HepG2 (cell line): Measurements from ENCODE around the gene FMNL2. TPM values are rescaled to one million over a fixed set of nuclear protein-coding genes. Genes with fewer than 3 reads are reported as not detected.

Source experiments
- ATAC-seq: fragments of 200-7000 bp; cut with Tn5 transposase; 3 replicates; pipeline ENCODE4 v1.9.1; 2020; ENCODE audit warnings: mild to moderate bottlenecking, moderate library complexity
- BruUV-seq: library from RNA; stranded (reverse); fragments of 400-500 nt; replicated peaks from 2 replicates; lab custom pipeline; 2021; lab: Mats Ljungman, UMichigan
- CTCF ChIA-PET: fragments of 300-600 bp; formaldehyde crosslinking; extraction: SDS; loops from one replicate; lab custom pipeline; 2021; ENCODE audit warnings: low total read pairs, inconsistent platforms, low intra/inter-chr PET ratio; lab: Yijun Ruan, JAX
- POLR2A ChIA-PET: fragments of 350-600 bp; sonication (Branson Sonifier 250); formaldehyde crosslinking; loops from one replicate; lab custom pipeline; 2020; ENCODE audit warnings: antibody characterized with exemption, inconsistent platforms; lab: Yijun Ruan, JAX
- DNase-seq: peaks from one replicate; pipeline ENCODE4 v3.0.0-alpha.2; 2015; ENCODE audit warnings: low spot score
- FAIRE-seq: peaks from 3 replicates; lab custom pipeline; 2011; peaks lifted over from hg19 to GRCh38; lab: Jason Lieb, UNC
- H2AFZ ChIP-seq: one replicate; pipeline ENCODE4 v1.6.1; 2011; ENCODE audit warnings: low read length, inconsistent platforms
- H3K27ac ChIP-seq: fragments of 300-600 bp; 3 replicates; pipeline ENCODE4 v1.8.0; 2011; ENCODE audit warnings: mixed run types, mild to moderate bottlenecking, mixed read lengths, low read length, inconsistent platforms; ENCODE audit not compliant: insufficient read depth; ENCODE audit errors: extremely low read length
- H3K27me3 ChIP-seq, 2 experiments: fragments of 200-600 bp in 1 of 2; 2 replicates in 1 of 2; 3 replicates in 1 of 2; pipeline versions ENCODE4 v1.6.0 to v1.8.0; 2011; ENCODE audit warnings: low read length in 2 of 2, mild to moderate bottlenecking in 2 of 2, moderate library complexity in 2 of 2, inconsistent platforms in 1 of 2; ENCODE audit not compliant: insufficient read depth in 2 of 2, control insufficient read depth in 1 of 2
- H3K36me3 ChIP-seq, 2 experiments: fragments of 200-600 bp in 1 of 2; replicated peaks in 1 of 2; 2 replicates in 1 of 2; 3 replicates in 1 of 2; pipeline versions ENCODE4 v1.5.1 to v1.8.0; 2011; ENCODE audit warnings: low read length in 2 of 2, inconsistent platforms in 1 of 2; ENCODE audit not compliant: insufficient read depth in 2 of 2, control insufficient read depth in 1 of 2
- H3K4me1 ChIP-seq: 2 replicates; pipeline ENCODE4 v1.5.1; 2012; ENCODE audit warnings: low read length, inconsistent platforms; ENCODE audit not compliant: insufficient read depth
- H3K4me2 ChIP-seq: 2 replicates; pipeline ENCODE4 v1.6.0; 2011; ENCODE audit warnings: low read depth, low read length, inconsistent platforms
- H3K4me3 ChIP-seq, 3 experiments: fragments of 200-600 bp in 1 of 3; sonication (generic), shearing (Covaris generic) in 1 of 3; replicated peaks in 1 of 3; 2 replicates each; pipeline ENCODE4 v1.5.1; 2011 to 2016; ENCODE audit warnings: low read length in 3 of 3, inconsistent platforms in 2 of 3, low read depth in 2 of 3, mild to moderate bottlenecking in 2 of 3, control low read depth in 1 of 3, mixed read lengths in 1 of 3; ENCODE audit not compliant: insufficient read depth in 1 of 3
- H3K79me2 ChIP-seq: one replicate; pipeline ENCODE4 v1.6.1; 2011; ENCODE audit warnings: low read length, inconsistent platforms; ENCODE audit not compliant: insufficient read depth
- H3K9ac ChIP-seq: 2 replicates; pipeline ENCODE4 v1.6.0; 2011; ENCODE audit warnings: mild to moderate bottlenecking, low read depth, low read length, inconsistent platforms; ENCODE audit not compliant: insufficient read depth
- H3K9me3 ChIP-seq: 2 replicates; pipeline ENCODE4 v1.5.1; 2012; ENCODE audit warnings: mild to moderate bottlenecking, low read length
- H4K20me1 ChIP-seq: 2 replicates; pipeline ENCODE4 v1.6.0; 2011; ENCODE audit warnings: inconsistent platforms, mild to moderate bottlenecking, low read length, moderate library complexity; ENCODE audit not compliant: insufficient read depth
- AGO2 ChIP-seq: fragments of 200-400 bp; formaldehyde crosslinking; optimal IDR thresholded peaks from 2 replicates; pipeline ENCODE3; 2017; ENCODE audit warnings: mild to moderate bottlenecking, low read depth, low read length, moderate library complexity
- MAFF ChIP-seq: IDR thresholded peaks from 2 replicates; pipeline ENCODE4 v1.6.1; 2011; ENCODE audit warnings: low read depth, low read length, improper control_type of control experiment
- MTF2 ChIP-seq: sonication (generic); formaldehyde crosslinking; IDR thresholded peaks from 2 replicates; pipeline ENCODE4 v1.5.0; 2020; ENCODE audit warnings: missing genetic modification reagents, borderline replicate concordance
- NFKB2 ChIP-seq: sonication (generic); formaldehyde crosslinking; IDR thresholded peaks from 2 replicates; pipeline ENCODE4 v1.4.0; 2020; ENCODE audit warnings: missing genetic modification reagents, borderline replicate concordance
- PAF1 ChIP-seq: IDR thresholded peaks from 2 replicates; pipeline ENCODE4 v1.6.1; 2016; ENCODE audit warnings: missing genetic modification reagents, missing compliant biosample characterization
- RBM22 ChIP-seq: fragments of 200-400 bp; formaldehyde crosslinking; optimal IDR thresholded peaks from 2 replicates; pipeline ENCODE3; 2017; ENCODE audit warnings: mild to moderate bottlenecking, low read length, moderate library complexity
- RBM39 ChIP-seq: fragments of 200-400 bp; formaldehyde crosslinking; IDR thresholded peaks from one replicate; pipeline ENCODE4 v1.6.1; 2018; ENCODE audit warnings: antibody characterized with exemption, mild to moderate bottlenecking, low read depth, low read length; ENCODE audit not compliant: poor library complexity, severe bottlenecking
- SSRP1 ChIP-seq: IDR thresholded peaks from 2 replicates; pipeline ENCODE4 v1.6.1; 2016; ENCODE audit warnings: control low read depth
- ZNF280D ChIP-seq: sonication (generic); formaldehyde crosslinking; IDR thresholded peaks from 2 replicates; pipeline ENCODE4 v1.5.1; 2020; ENCODE audit warnings: mild to moderate bottlenecking, missing genetic modification reagents
- ZNF605 ChIP-seq: sonication (generic); formaldehyde crosslinking; IDR thresholded peaks from 2 replicates; pipeline ENCODE4 v1.8.0; 2022; ENCODE audit warnings: mild to moderate bottlenecking, missing genetic modification reagents
- WGBS: methylation state at CpG from one replicate; pipeline ENCODE4 v1.1.6; 2017; ENCODE audit warnings: low lambda C conversion rate; 5-methylcytosine and 5-hydroxymethylcytosine counted together
- in situ Hi-C: cut with HindIII; loops from 2 replicates; pipeline ENCODE4 v1.10.0; 2017; ENCODE audit warnings: low pct_unique_long_range_greater_than_20kb; ENCODE audit not compliant: extremely low pct_ligation_motif_present
- intact Hi-C: fragments of 100-400 bp; cut with micrococcal nuclease; formaldehyde crosslinking; loops from one replicate; pipeline ENCODE4 v1.10.0; 2022; ENCODE audit not compliant: unreplicated experiment
- polyA plus RNA-seq, 8 experiments: library from polyadenylated mRNA; depleted of rRNA in 3 of 8; stranded (reverse) in 7 of 8; unstranded in 1 of 8; fragments of >200 nt; fragmentation: Illumina TruSeq in 4 of 8; extraction: Trizol in 4 of 8; gene quantifications; 2 replicates each; pipeline versions ENCODE4 v1.2.1 to v1.2.3, GENCODE V29; 2011 to 2016; ENCODE audit warnings: low read depth in 4 of 8, missing spikeins in 1 of 8, mixed read lengths in 1 of 8; ENCODE audit not compliant: insufficient read depth in 1 of 8
- total RNA-seq, 5 experiments: library from RNA; depleted of rRNA; stranded (reverse); fragments of >200 nt; fragmentation: Illumina TruSeq; extraction: Trizol; gene quantifications; 2 replicates each; pipeline ENCODE4 v1.2.3, GENCODE V29; 2016; ENCODE audit warnings: low read depth in 1 of 5
- TF ChIP-seq, protein P1 (sequence below), 2 experiments: sonication (generic) in 1 of 2; formaldehyde crosslinking in 1 of 2; IDR thresholded peaks; 2 replicates each; pipeline versions ENCODE4 v1.4.0 to v1.6.1; 2016 to 2020; ENCODE audit warnings: borderline replicate concordance in 1 of 2, low read depth in 1 of 2, mild to moderate bottlenecking in 1 of 2, missing genetic modification reagents in 1 of 2
- TF ChIP-seq, protein P2 (sequence below): IDR thresholded peaks from 2 replicates; pipeline ENCODE4 v1.6.1; 2016; ENCODE audit warnings: mild to moderate bottlenecking

Gene FMNL2
- total and polyA plus RNA-seq, 2 of the 13 experiments (the other 11 are each of a cell fraction or from before 2014, with no cell fraction given) = 66.5 to 67.7 TPM

GRCh38 chr2:152644189-152644873 lies 309.4 kb downstream of the FMNL2 start:
- Histone ChIP-seq H2AFZ (no peak overlapping the region), H3K4me3 (no peak overlapping the region), H3K9me3 (no peaks in the 10 kb centered on the region), H3K4me2 (no peak overlapping the region), H4K20me1 (peaks cover 7% of the 10 kb centered on the region; the same call in 1 of the 2 replicates), H3K79me2 (no peaks in the 10 kb centered on the region), H3K9ac (no peak overlapping the region), H3K27ac (no peak overlapping the region), H3K36me3 (peaks cover 36 to 71% of the 10 kb centered on the region in 2 experiments), H3K27me3 (no peaks in the 10 kb centered on the region), H3K4me1 (peaks cover 19% of the 10 kb centered on the region)
- ATAC-seq (no peak), DNase-seq (no peak), FAIRE-seq (no peak)
- no TSS peak for BruUV-seq
- 97% methylated on average over 6 of the region's 6 CpGs for WGBS
- TF ChIP-seq RBM39 = no peak
- TF ChIP-seq SSRP1 (CRISPR knock-in tag) = peak; percentile 29; the same call in 1 of the 2 replicates
- 0 out of 2 replicates have a peak, but pooled peaks have one; percentile 26 for TF ChIP-seq PAF1
- TF ChIP-seq AGO2 = peak; percentile 3
- TF ChIP-seq, protein P1, sequence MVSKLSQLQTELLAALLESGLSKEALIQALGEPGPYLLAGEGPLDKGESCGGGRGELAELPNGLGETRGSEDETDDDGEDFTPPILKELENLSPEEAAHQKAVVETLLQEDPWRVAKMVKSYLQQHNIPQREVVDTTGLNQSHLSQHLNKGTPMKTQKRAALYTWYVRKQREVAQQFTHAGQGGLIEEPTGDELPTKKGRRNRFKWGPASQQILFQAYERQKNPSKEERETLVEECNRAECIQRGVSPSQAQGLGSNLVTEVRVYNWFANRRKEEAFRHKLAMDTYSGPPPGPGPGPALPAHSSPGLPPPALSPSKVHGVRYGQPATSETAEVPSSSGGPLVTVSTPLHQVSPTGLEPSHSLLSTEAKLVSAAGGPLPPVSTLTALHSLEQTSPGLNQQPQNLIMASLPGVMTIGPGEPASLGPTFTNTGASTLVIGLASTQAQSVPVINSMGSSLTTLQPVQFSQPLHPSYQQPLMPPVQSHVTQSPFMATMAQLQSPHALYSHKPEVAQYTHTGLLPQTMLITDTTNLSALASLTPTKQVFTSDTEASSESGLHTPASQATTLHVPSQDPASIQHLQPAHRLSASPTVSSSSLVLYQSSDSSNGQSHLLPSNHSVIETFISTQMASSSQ (IDR thresholded peaks at IDR 0.05; ENCODE audit: low read depth) = no peak
- TF ChIP-seq, protein P1 (CRISPR knock-in tag; IDR thresholded peaks at IDR 0.05; ENCODE audit: borderline replicate concordance) = no peak
- TF ChIP-seq, protein P2, sequence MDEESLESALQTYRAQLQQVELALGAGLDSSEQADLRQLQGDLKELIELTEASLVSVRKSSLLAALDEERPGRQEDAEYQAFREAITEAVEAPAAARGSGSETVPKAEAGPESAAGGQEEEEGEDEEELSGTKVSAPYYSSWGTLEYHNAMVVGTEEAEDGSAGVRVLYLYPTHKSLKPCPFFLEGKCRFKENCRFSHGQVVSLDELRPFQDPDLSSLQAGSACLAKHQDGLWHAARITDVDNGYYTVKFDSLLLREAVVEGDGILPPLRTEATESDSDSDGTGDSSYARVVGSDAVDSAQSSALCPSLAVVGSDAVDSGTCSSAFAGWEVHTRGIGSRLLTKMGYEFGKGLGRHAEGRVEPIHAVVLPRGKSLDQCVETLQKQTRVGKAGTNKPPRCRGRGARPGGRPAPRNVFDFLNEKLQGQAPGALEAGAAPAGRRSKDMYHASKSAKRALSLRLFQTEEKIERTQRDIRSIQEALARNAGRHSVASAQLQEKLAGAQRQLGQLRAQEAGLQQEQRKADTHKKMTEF (CRISPR knock-in tag) = no peak
- no peak for TF ChIP-seq NFKB2 (CRISPR knock-in tag)
- no peak for TF ChIP-seq MAFF
- no peak for TF ChIP-seq MTF2 (CRISPR knock-in tag)
- TF ChIP-seq RBM22 = peak; percentile 91
- no peak for TF ChIP-seq ZNF605
- TF ChIP-seq ZNF280D = no peak
- intact Hi-C loops = no loop called here
- POLR2A ChIA-PET = no interaction called here
- in situ Hi-C loops = no loop called here
- CTCF ChIA-PET = no interaction called here
